Calu3 (cell line): Measurements from ENCODE around the gene MAP2K7. TPM values are rescaled to one million over a fixed set of nuclear protein-coding genes. Genes with fewer than 3 reads are reported as not detected.
A peak's percentile ranks its signal among the peaks of the same experiment; 100 is the strongest.

ENCODE experiments used
- BruUV-seq: library from RNA; stranded (reverse); fragments of 400-500 nt; replicated peaks from 2 replicates; lab custom pipeline; 2021; lab: Mats Ljungman, UMichigan
- CTCF ChIA-PET: fragments of 300-600 bp; sonication (Branson Sonifier 250); formaldehyde crosslinking; loops from one replicate; lab custom pipeline; 2022; ENCODE audit warnings: antibody characterized with exemption; lab: Charles Lee
- DNase-seq: peaks from one replicate; pipeline ENCODE4 v3.0.0; 2022
- H3K27ac Mint-ChIP-seq: one replicate; pipeline ENCODE4 v1.8.0; 2022; ENCODE audit warnings: mixed read lengths; ENCODE audit not compliant: unreplicated experiment
- H3K27me3 Mint-ChIP-seq: one replicate; pipeline ENCODE4 v1.8.0; 2022; ENCODE audit warnings: mixed read lengths; ENCODE audit not compliant: unreplicated experiment
- H3K36me3 Mint-ChIP-seq: one replicate; pipeline ENCODE4 v1.8.0; 2022; ENCODE audit warnings: mild to moderate bottlenecking, moderate library complexity, mixed read lengths; ENCODE audit not compliant: insufficient read depth, unreplicated experiment
- H3K4me1 Mint-ChIP-seq: one replicate; pipeline ENCODE4 v1.8.0; 2022; ENCODE audit warnings: mild to moderate bottlenecking, low read depth, mixed read lengths; ENCODE audit not compliant: unreplicated experiment
- H3K4me3 Mint-ChIP-seq: one replicate; pipeline ENCODE4 v1.8.0; 2022; ENCODE audit warnings: mild to moderate bottlenecking, low read depth, moderate library complexity, mixed read lengths; ENCODE audit not compliant: unreplicated experiment
- H3K9me3 Mint-ChIP-seq: one replicate; pipeline ENCODE4 v1.8.0; 2022; ENCODE audit warnings: low read depth, mixed read lengths; ENCODE audit not compliant: unreplicated experiment
- intact Hi-C: fragments of 100-400 bp; cut with micrococcal nuclease; formaldehyde crosslinking; loops from one replicate; pipeline ENCODE4 v1.10.0; 2022; ENCODE audit not compliant: unreplicated experiment
- total RNA-seq: library from RNA; stranded (reverse); gene quantifications from 2 replicates; pipeline ENCODE4 v1.2.3, GENCODE V29; 2022
- TF ChIP-seq, protein P1 (sequence below): fragments of 200-600 bp; IDR thresholded peaks from one replicate; pipeline ENCODE4 v1.8.0; 2022; ENCODE audit warnings: antibody characterized with exemption; ENCODE audit not compliant: unreplicated experiment

Gene MAP2K7
- total RNA-seq, 1 experiment from 2014 or later: 28.0 TPM

- TF ChIP-seq, protein P1, sequence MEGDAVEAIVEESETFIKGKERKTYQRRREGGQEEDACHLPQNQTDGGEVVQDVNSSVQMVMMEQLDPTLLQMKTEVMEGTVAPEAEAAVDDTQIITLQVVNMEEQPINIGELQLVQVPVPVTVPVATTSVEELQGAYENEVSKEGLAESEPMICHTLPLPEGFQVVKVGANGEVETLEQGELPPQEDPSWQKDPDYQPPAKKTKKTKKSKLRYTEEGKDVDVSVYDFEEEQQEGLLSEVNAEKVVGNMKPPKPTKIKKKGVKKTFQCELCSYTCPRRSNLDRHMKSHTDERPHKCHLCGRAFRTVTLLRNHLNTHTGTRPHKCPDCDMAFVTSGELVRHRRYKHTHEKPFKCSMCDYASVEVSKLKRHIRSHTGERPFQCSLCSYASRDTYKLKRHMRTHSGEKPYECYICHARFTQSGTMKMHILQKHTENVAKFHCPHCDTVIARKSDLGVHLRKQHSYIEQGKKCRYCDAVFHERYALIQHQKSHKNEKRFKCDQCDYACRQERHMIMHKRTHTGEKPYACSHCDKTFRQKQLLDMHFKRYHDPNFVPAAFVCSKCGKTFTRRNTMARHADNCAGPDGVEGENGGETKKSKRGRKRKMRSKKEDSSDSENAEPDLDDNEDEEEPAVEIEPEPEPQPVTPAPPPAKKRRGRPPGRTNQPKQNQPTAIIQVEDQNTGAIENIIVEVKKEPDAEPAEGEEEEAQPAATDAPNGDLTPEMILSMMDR: peak; percentile 45
- CTCF ChIA-PET: interaction anchor here (1.2 to 1.7 kb wide), 2 partner anchors 11 to 52 kb away, joined by 4 to 11 read pairs; partner anchors contain the start of gene SNAPC2
- no peaks in the 10 kb centered on the region for H3K9me3 Mint-ChIP-seq
- H3K27ac Mint-ChIP-seq: no peak overlapping the region
- intact Hi-C loops: no loop called here
- H3K27me3 Mint-ChIP-seq: no peaks in the 10 kb centered on the region
- peak; percentile 70 for DNase-seq
- H3K36me3 Mint-ChIP-seq: peaks cover 59% of the 10 kb centered on the region
- peaks cover 17% of the 10 kb centered on the region for H3K4me1 Mint-ChIP-seq
- no TSS peak for BruUV-seq
- H3K4me3 Mint-ChIP-seq: peak overlapping the region; percentile 56
Observed at GRCh38 chr19:7868671-7869452, 34.8 kb upstream of the MAP2K7 start.

DNA sequence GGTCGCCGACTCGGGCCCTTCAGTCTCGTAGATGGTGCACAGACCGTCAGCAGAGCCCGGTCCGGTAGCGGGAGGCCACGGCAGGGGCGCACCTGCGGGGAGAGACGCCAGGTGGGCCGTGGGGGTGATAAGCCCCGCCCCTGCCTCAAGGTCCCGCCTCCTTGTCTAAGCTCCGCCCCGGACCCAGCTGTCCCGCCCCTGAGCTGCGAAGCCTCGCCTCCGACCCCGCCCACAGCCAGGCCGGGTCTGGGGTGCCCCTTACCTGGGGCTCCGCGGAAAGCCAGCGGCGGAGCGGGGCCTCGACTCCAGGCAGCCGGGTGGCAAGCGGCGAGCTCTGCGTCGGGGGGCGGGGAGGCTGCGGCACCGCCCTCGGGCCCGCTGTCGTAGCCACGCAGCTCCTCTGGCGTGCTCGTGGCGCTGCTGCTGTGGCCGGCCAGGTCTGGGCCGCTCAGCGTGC, 34.2 kb upstream of the MAP2K7 start:
- Mint-ChIP-seq H3K4me3 (peak overlapping the region; percentile 56), H3K36me3 (peaks cover 58% of the 10 kb centered on the region), H3K9me3 (no peaks in the 10 kb centered on the region), H3K27ac (no peak overlapping the region), H3K4me1 (peaks cover 17% of the 10 kb centered on the region), H3K27me3 (no peaks in the 10 kb centered on the region)
- BruUV-seq: no TSS peak
- CTCF ChIA-PET: interaction anchor here (0.6 to 1.7 kb wide), 3 partner anchors 12 to 51 kb away, joined by 4 to 11 read pairs (median 5); partner anchors contain the start of genes MAP2K7 and SNAPC2
- intact Hi-C loops: no loop called here
- DNase-seq: peak; percentile 33
- TF ChIP-seq, protein P1: no peak

DNA sequence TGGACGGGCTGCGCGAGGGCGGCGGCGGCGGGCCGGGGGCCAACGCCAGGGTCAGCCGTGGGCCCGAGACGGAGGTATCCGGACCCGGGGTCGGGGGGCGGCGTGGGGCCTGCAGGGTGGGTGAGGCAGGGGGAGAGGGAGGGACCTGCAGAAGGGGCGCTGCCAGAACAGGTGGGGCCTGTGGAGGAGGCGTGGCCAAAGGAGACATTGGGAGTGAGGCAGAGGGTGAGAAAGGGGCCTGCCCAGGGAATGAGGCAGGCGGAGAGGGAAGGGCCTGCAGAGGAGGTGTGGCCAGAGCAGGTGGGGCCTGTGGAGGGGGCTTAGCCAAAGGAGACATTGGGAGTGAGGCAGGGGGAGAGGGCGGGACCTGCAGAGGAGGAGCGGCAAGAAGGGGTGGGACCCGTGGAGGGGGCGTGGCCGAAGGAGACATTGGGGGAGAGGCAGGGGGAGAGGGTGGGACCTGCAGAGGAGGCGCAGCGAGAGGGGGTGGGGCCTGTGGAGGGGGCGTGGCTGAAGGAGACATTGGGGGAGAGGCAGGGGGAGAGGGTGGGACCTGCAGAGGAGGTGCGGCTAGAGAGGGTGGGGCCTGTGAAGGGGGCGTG, 33.7 kb upstream of the MAP2K7 start:
- no peak for DNase-seq
- BruUV-seq: no TSS peak
- CTCF ChIA-PET: interaction anchor here (0.6 to 1.7 kb wide), 3 partner anchors 12 to 50 kb away, joined by 4 to 11 read pairs (median 5); partner anchors contain the start of genes MAP2K7 and SNAPC2
- Mint-ChIP-seq H3K4me1 (peaks cover 17% of the 10 kb centered on the region), H3K36me3 (peaks cover 56% of the 10 kb centered on the region), H3K27me3 (no peaks in the 10 kb centered on the region), H3K9me3 (no peaks in the 10 kb centered on the region), H3K27ac (no peak overlapping the region), H3K4me3 (no peak overlapping the region)
- intact Hi-C loops: no loop called here
- TF ChIP-seq, protein P1: no peak

DNA sequence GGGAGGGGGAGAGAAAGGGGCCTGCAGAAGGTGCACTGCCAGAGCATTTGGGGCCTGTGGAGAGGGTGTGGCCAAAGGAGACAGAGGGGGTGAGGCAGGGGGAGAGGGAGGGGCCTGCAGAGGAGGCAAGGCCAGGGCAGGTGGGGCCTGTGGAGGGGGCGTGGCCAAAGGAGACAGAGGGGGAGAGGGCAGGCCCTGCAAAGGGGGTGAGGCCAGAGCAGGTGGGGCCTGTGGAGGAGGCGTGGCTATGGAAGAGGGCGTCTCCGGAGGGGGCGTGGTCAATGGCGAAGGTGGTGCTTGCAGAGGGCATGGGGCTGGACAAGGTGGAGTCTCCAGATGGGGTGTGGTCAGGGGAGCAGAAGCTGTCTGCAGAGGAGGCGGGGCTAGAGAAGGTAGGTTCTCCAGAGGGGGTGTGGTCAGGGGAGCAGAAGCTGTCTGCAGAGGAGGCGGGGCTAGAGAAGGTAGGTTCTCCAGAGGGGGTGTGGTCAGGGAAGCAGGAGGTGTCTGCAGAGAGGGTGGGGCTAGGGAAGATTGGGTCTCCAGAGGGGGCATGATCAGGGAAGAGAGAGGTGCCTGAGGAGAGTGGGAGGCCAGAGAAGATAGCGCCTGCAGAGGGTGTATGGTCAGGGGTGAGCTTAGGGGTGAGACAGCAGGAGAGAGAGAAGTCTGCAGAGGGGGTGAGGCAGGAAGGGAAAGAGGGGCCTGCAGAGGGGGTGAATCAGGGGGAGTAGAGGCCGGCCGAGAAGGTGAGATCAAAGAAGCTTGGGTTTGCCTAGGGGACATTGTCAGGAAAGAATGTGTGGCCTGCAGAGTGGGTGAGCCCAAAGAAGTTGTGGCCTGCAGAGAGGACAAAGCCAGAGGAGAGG, 32.9 kb upstream of the MAP2K7 start:
- CTCF ChIA-PET: no interaction called here
- DNase-seq: peak; percentile 65
- no peaks in the 10 kb centered on the region for H3K27me3 Mint-ChIP-seq
- H3K9me3 Mint-ChIP-seq: no peaks in the 10 kb centered on the region
- H3K36me3 Mint-ChIP-seq: peaks cover 51% of the 10 kb centered on the region
- H3K27ac Mint-ChIP-seq: peak overlapping the region; percentile 55
- peak overlapping the region; percentile 36 for H3K4me3 Mint-ChIP-seq
- BruUV-seq: TSS peak; percentile 49
- intact Hi-C loops: no loop called here
- peaks cover 10% of the 10 kb centered on the region for H3K4me1 Mint-ChIP-seq
- TF ChIP-seq, protein P1: no peak
